ACHN (cell line): ENCODE results near the gene FRMD3.

Experiments used
- DNase-seq: peaks from one replicate; pipeline ENCODE4 v3.0.0-alpha.2; 2015
- in situ Hi-C: cut with HindIII; loops from 2 replicates; pipeline ENCODE4 v1.10.0; 2017; ENCODE audit warnings: low sequenced_read_pairs, low pct_ligation_motif_present, low pct_unique_long_range_greater_than_20kb

FRMD3 gene

GRCh38 chr9:83199240-83199639, 339.0 kb downstream of the FRMD3 start:
- DNase-seq = peak; percentile 46
- in situ Hi-C loops = no loop called here

DNA sequence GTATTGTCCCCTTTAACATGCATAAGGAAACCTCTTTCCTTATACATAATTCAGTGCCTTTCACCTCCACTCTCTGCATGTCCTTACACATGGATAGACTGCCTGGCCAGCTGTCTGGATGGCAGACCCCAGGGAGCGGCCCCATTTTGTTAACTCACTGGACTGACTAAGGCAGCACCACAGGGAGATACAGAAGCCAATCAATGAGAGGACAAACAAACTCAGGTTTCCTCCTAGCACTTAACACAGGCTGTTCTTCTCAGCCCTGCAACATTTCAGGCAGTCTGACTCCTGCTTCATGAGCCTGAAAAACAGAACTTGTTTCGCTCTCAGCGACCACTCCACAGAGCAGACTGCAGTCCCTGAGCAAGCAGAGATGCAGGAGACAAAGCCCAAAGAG, 339.8 kb downstream of the FRMD3 start:
- DNase-seq = no peak
- in situ Hi-C loops = no loop called here

DNA sequence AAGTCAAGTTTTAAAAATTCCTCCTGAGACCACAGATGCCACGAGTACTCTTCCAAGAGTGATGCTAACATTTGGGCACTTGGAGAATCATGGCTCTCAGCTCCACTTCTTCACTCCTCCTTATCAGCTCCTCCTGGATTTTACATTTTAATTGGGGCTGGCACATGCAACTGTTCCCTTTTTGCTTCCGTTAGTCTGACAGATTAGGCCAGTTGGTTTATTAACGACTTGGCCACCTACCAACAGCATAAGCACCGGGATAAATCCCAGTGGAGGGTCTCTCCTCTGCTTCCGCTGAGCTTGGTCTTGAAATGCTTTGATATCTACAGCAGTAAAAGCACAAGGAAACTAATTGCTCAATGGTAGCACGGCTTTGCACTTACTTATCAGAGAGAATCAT, 340.6 kb downstream of the FRMD3 start:
- in situ Hi-C loops = no loop called here
- no peak for DNase-seq

DNA sequence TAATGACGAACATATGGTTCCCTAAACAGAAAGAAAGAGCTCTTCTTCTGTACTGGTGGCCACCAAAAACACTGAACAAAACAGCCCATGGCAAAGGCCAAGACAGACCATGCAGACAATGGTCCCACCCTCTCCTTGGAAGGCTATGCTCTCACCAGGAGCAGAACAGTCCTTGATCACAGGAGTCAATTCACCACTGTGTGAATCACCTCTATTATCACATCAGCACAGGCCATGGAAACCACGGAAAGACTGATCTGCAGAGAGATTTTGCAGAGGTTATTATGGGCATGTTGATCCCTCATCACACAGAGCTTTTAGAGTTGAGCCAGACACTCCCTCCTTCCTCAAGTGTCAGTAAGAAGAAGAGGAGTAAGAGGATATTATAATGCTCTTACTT, 341.3 kb downstream of the FRMD3 start:
- no peak for DNase-seq
- in situ Hi-C loops = no loop called here
